IMR-90 (cell line): ENCODE measurements around the gene CWC15. TPM values are rescaled to one million over a fixed set of nuclear protein-coding genes. Genes with fewer than 3 reads are reported as not detected.

Experiments
- ATAC-seq: fragments of 200-7000 bp; cut with Tn5 transposase; 2 replicates; pipeline ENCODE4 v1.9.1; 2020; ENCODE audit warnings: low read depth, mild to moderate bottlenecking, moderate library complexity
- BruUV-seq: library from RNA; stranded (reverse); fragments of 400-500 nt; replicated peaks from 2 replicates; lab custom pipeline; 2021; lab: Mats Ljungman, UMichigan
- CTCF ChIA-PET: fragments of 300-600 bp; formaldehyde crosslinking; extraction: SDS; loops from one replicate; lab custom pipeline; 2021; ENCODE audit warnings: antibody characterized with exemption; lab: Yijun Ruan, JAX
- POLR2A ChIA-PET: fragments of 300-600 bp; sonication (Branson Sonifier 250); formaldehyde crosslinking; loops from one replicate; lab custom pipeline; 2022; ENCODE audit warnings: antibody characterized with exemption; ENCODE audit not compliant: unreplicated experiment; lab: Charles Lee
- DNase-seq: peaks from one replicate; pipeline ENCODE4 v3.0.0; 2013
- H2AFZ ChIP-seq: replicated peaks from 2 replicates; pipeline ENCODE3; 2013; ENCODE audit warnings: low read length, mild to moderate bottlenecking; ENCODE audit not compliant: poor library complexity
- H2AK5ac ChIP-seq: 2 replicates; pipeline ENCODE4 v1.6.1; 2013; ENCODE audit warnings: low read depth, low read length, inconsistent platforms
- H2AK9ac ChIP-seq: replicated peaks from 2 replicates; pipeline ENCODE3; 2013; ENCODE audit warnings: mild to moderate bottlenecking, low read depth, low read length, moderate library complexity; ENCODE audit not compliant: poor library complexity
- H2BK120ac ChIP-seq: 2 replicates; pipeline ENCODE4 v1.6.1; 2013; ENCODE audit warnings: low read depth, low read length, inconsistent platforms
- H2BK15ac ChIP-seq: 3 replicates; pipeline ENCODE4 v1.6.1; 2013; ENCODE audit warnings: low read depth, low read length, inconsistent platforms
- H2BK20ac ChIP-seq: 2 replicates; pipeline ENCODE4 v1.6.1; 2013; ENCODE audit warnings: low read depth, mild to moderate bottlenecking, inconsistent platforms, low read length, moderate library complexity
- H2BK5ac ChIP-seq: 2 replicates; pipeline ENCODE4 v1.6.1; 2013; ENCODE audit warnings: mild to moderate bottlenecking, low read depth, low read length, inconsistent platforms; ENCODE audit not compliant: poor library complexity, severe bottlenecking
- H3K14ac ChIP-seq: replicated peaks from 2 replicates; pipeline ENCODE4 v1.6.1; 2013; ENCODE audit warnings: low read depth, low read length, inconsistent platforms
- H3K18ac ChIP-seq: 2 replicates; pipeline ENCODE4 v1.6.1; 2013; ENCODE audit warnings: low read depth, low read length, control low read depth
- H3K23ac ChIP-seq: 2 replicates; pipeline ENCODE4 v1.6.1; 2013; ENCODE audit warnings: low read depth, low read length, inconsistent platforms
- H3K27ac ChIP-seq: 2 replicates; pipeline ENCODE4 v1.5.1; 2013; ENCODE audit warnings: mild to moderate bottlenecking, control low read depth, low read length; ENCODE audit not compliant: insufficient read depth
- H3K27me3 ChIP-seq: 2 replicates; pipeline ENCODE4 v1.6.1; 2013; ENCODE audit warnings: low read length; ENCODE audit not compliant: control insufficient read depth, insufficient read depth
- H3K36me3 ChIP-seq: 2 replicates; pipeline ENCODE4 v1.6.1; 2013; ENCODE audit warnings: low read length, mixed read lengths; ENCODE audit not compliant: control insufficient read depth, insufficient read depth
- H3K4ac ChIP-seq: 2 replicates; pipeline ENCODE4 v1.6.1; 2013; ENCODE audit warnings: low read depth, low read length, inconsistent platforms
- H3K4me1 ChIP-seq: 2 replicates; pipeline ENCODE4 v1.6.1; 2013; ENCODE audit warnings: low read length, mixed read lengths; ENCODE audit not compliant: control insufficient read depth, insufficient read depth
- H3K4me2 ChIP-seq: 2 replicates; pipeline ENCODE4 v1.6.1; 2013; ENCODE audit warnings: low read depth, mild to moderate bottlenecking, control low read depth, low read length, moderate library complexity
- H3K4me3 ChIP-seq: 2 replicates; pipeline ENCODE4 v1.5.1; 2013; ENCODE audit warnings: low read depth, mild to moderate bottlenecking, control low read depth, low read length, moderate library complexity; ENCODE audit not compliant: insufficient read depth
- H3K56ac ChIP-seq: 2 replicates; pipeline ENCODE4 v1.6.1; 2013; ENCODE audit warnings: low read length, inconsistent platforms; ENCODE audit not compliant: insufficient read depth; ENCODE audit errors: extremely low read depth
- H3K79me1 ChIP-seq, 2 experiments: 2 replicates each; pipeline ENCODE4 v1.6.1; 2013; ENCODE audit warnings: low read length in 2 of 2, inconsistent platforms in 1 of 2, low read depth in 1 of 2
- H3K9ac ChIP-seq: 2 replicates; pipeline ENCODE4 v1.6.1; 2013; ENCODE audit warnings: low read depth, low read length, control low read depth
- H3K9me1 ChIP-seq: 2 replicates; pipeline ENCODE4 v1.6.1; 2013; ENCODE audit warnings: low read length, inconsistent platforms; ENCODE audit not compliant: insufficient read depth
- H3K9me3 ChIP-seq: 2 replicates; pipeline ENCODE4 v1.6.1; 2013; ENCODE audit warnings: low read length; ENCODE audit not compliant: control insufficient read depth, insufficient read depth
- H4K20me1 ChIP-seq: 2 replicates; pipeline ENCODE4 v1.6.1; 2013; ENCODE audit warnings: low read length, inconsistent platforms; ENCODE audit not compliant: insufficient read depth
- H4K5ac ChIP-seq: 2 replicates; pipeline ENCODE4 v1.6.1; 2013; ENCODE audit warnings: mild to moderate bottlenecking, low read depth, low read length, control low read depth
- H4K8ac ChIP-seq, 2 experiments: 2 replicates each; pipeline ENCODE4 v1.6.1; 2013; ENCODE audit warnings: low read depth in 2 of 2, low read length in 2 of 2, control low read depth in 1 of 2, inconsistent platforms in 1 of 2
- H4K91ac ChIP-seq: 2 replicates; pipeline ENCODE4 v1.6.1; 2013; ENCODE audit warnings: low read depth, low read length, inconsistent platforms; ENCODE audit not compliant: insufficient read depth
- BHLHE40 ChIP-seq: fragments of 150-350 bp; IDR thresholded peaks from 2 replicates; pipeline ENCODE4 v1.6.1; 2016; ENCODE audit warnings: mild to moderate bottlenecking, low read depth, low read length
- CEBPB ChIP-seq: IDR thresholded peaks from 2 replicates; pipeline ENCODE4 v1.6.1; 2012; ENCODE audit warnings: low read depth, low read length, improper control_type of control experiment
- CHD1 ChIP-seq: IDR thresholded peaks from 2 replicates; pipeline ENCODE4 v1.6.1; 2012; ENCODE audit warnings: low read depth, low read length, improper control_type of control experiment
- FOS ChIP-seq: fragments of 150-350 bp; IDR thresholded peaks from 2 replicates; pipeline ENCODE4 v1.6.1; 2016; ENCODE audit warnings: low read depth, low read length
- MAFK ChIP-seq: IDR thresholded peaks from 2 replicates; pipeline ENCODE4 v1.6.1; 2012; ENCODE audit warnings: low read depth, low read length, improper control_type of control experiment
- MAZ ChIP-seq: IDR thresholded peaks from 2 replicates; pipeline ENCODE4 v1.6.1; 2012; ENCODE audit warnings: low read depth, mild to moderate bottlenecking, low read length, improper control_type of control experiment, moderate library complexity, borderline replicate concordance
- MXI1 ChIP-seq: IDR thresholded peaks from 2 replicates; pipeline ENCODE4 v1.6.1; 2012; ENCODE audit warnings: low read depth, mild to moderate bottlenecking, low read length, moderate library complexity, borderline replicate concordance
- RAD21 ChIP-seq: IDR thresholded peaks from 2 replicates; pipeline ENCODE4 v1.6.1; 2012; ENCODE audit warnings: low read length, improper control_type of control experiment
- RCOR1 ChIP-seq: IDR thresholded peaks from 2 replicates; pipeline ENCODE4 v1.6.1; 2012; ENCODE audit warnings: mild to moderate bottlenecking, low read length, improper control_type of control experiment; ENCODE audit not compliant: insufficient replicate concordance
- RFX5 ChIP-seq: IDR thresholded peaks from 2 replicates; pipeline ENCODE4 v1.8.0; 2012; ENCODE audit warnings: low read depth, mild to moderate bottlenecking, low read length, moderate library complexity
- SMC3 ChIP-seq: fragments of 150-350 bp; IDR thresholded peaks from 2 replicates; pipeline ENCODE4 v1.6.1; 2016; ENCODE audit warnings: low read depth, mild to moderate bottlenecking, antibody characterized with exemption, low read length, moderate library complexity
- WGBS, 2 experiments: methylation state at CpG; one replicate each; pipeline versions ENCODE4 v1.1.5 to v1.1.7; 2013; ENCODE audit warnings: missing lambda C conversion rate in 2 of 2; ENCODE audit not compliant: insufficient read length in 1 of 2; ENCODE audit errors: extremely low coverage in 2 of 2; 5-methylcytosine and 5-hydroxymethylcytosine counted together
- dilution Hi-C: fragments of 300-500 bp; cut with HindIII; formaldehyde crosslinking; loops from one replicate; pipeline ENCODE4 v1.14.3; 2018; ENCODE audit warnings: low sequenced_read_pairs; ENCODE audit not compliant: unreplicated experiment
- in situ Hi-C: fragments of 300-500 bp; cut with MboI; formaldehyde crosslinking; loops from 3 replicates; pipeline ENCODE4 v1.14.3; 2019; ENCODE audit warnings: low sequenced_read_pairs, inconsistent platforms, mixed read lengths
- intact Hi-C: fragments of 100-400 bp; cut with micrococcal nuclease; formaldehyde crosslinking; loops from 2 replicates; pipeline ENCODE4 v1.10.0; 2022
- polyA plus RNA-seq, 3 experiments: library from polyadenylated mRNA; depleted of rRNA; stranded (reverse); fragments of >200 nt; gene quantifications; 2 replicates each; pipeline ENCODE4 v1.2.3, GENCODE V29; 2012; ENCODE audit warnings: low replicate concordance in 1 of 3
- total RNA-seq: library from RNA; depleted of rRNA; stranded (reverse); fragments of >200 nt; gene quantifications from 2 replicates; pipeline ENCODE4 v1.2.3, GENCODE V29; 2012
- TF ChIP-seq, protein P1 (sequence below): conservative IDR thresholded peaks from 2 replicates; pipeline ENCODE4 v1.5.1; 2012; ENCODE audit warnings: mild to moderate bottlenecking, low read depth, low read length, improper control_type of control experiment
- TF ChIP-seq, protein P2 (sequence below): fragments of 150-350 bp; IDR thresholded peaks from 2 replicates; pipeline ENCODE4 v1.6.1; 2016; ENCODE audit warnings: low read depth, mild to moderate bottlenecking, low read length, moderate library complexity, borderline replicate concordance

Gene CWC15
- total and polyA plus RNA-seq, 2 of the 4 experiments (the other 2 are of a cell fraction): 38.4 to 48.6 TPM

DNA sequence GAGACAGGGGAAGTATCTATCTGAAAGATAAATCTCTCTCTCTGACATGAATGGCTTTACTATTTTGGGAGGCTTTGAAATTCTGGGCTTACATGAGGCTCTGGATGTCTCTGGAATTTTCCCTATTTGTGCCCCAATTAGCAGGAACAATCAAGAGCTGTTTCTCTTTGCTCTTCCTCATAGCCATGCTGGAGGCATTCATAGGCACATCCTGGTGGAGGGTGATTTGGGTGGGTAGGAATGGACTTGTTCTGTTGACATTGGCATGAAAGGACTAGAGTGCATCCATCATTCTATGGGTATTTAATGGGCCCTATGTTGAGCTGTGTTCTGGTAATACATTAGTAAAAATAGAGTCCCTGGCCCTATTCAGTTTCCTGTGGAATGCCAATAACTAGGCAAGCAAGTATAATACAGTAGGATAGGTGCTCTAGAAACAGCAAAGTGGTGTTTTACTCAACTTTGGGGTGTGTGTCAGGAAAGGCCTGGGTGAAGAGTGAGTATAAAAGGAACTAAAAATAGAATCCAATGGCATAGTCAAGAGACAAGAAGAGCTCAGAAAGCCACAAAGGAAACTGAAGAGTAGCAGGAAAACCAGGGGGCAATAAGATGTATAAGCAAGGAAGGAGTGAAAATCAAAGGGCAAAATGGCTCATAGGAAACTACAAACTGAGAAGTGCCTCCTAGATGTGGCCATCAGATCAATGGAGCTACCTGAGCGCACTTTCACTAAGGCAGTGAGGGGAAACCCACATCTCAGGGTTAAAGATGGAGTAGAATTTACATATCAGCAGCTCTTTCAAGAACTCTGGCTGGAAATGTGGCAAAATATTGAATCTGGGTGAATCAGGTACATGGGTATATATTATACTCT, 45.0 kb downstream of the CWC15 start:
- CTCF ChIA-PET: no interaction called here
- Histone ChIP-seq H3K36me3 (no peaks in the 10 kb centered on the region), H3K27ac (peak overlapping the region; percentile 98; the same call in 1 of the 2 replicates), H3K79me1 (peaks cover 0 to 24% of the 10 kb centered on the region in 2 experiments; a peak in 2 of 4 replicates), H2AK9ac (peak overlapping the region; percentile 18), H3K27me3 (no peaks in the 10 kb centered on the region), H3K4me1 (peaks cover 41% of the 10 kb centered on the region), H3K4me2 (no peak overlapping the region), H3K14ac (peak overlapping the region; percentile 90), H4K91ac (peak overlapping the region; percentile 96), H4K20me1 (no peaks in the 10 kb centered on the region), H2AFZ (no peak overlapping the region), H2BK120ac (peak overlapping the region; percentile 80), H3K23ac (peak overlapping the region; percentile 91), H3K56ac (no peak overlapping the region), H2BK5ac (peak overlapping the region; percentile 96), H3K18ac (peak overlapping the region; percentile 96), H3K9ac (no peak overlapping the region), H2BK15ac (peak overlapping the region; percentile 88; the same call in 2 of the 3 replicates), H3K9me1 (peaks cover 41% of the 10 kb centered on the region), H3K4me3 (no peak overlapping the region), H3K9me3 (no peaks in the 10 kb centered on the region), H4K5ac (peak overlapping the region; percentile 83), H2BK20ac (peak overlapping the region; percentile 93), H4K8ac (peak overlapping the region; percentile 77 to 90; a peak in 3 of 4 replicates), H3K4ac (peak overlapping the region; percentile 94), H2AK5ac (peak overlapping the region; percentile 97)
- intact Hi-C loops: no loop called here
- WGBS, 2 experiments: no CpG with 5 or more reads among the region's 1 CpG
- in situ Hi-C loops: loop anchor here (25.0 kb wide), 1 partner anchor 791 kb away; the partner anchor contains the start of gene PANX1
- dilution Hi-C loops: no loop called here
- ATAC-seq: no peak
- DNase-seq: no peak
- POLR2A ChIA-PET: no interaction called here
- no TSS peak for BruUV-seq
- TF ChIP-seq FOS: no peak
- no peak for TF ChIP-seq MXI1
- no peak for TF ChIP-seq MAFK
- TF ChIP-seq BHLHE40: no peak
- TF ChIP-seq MAZ: no peak
- no peak for TF ChIP-seq RFX5
- TF ChIP-seq, protein P1, sequence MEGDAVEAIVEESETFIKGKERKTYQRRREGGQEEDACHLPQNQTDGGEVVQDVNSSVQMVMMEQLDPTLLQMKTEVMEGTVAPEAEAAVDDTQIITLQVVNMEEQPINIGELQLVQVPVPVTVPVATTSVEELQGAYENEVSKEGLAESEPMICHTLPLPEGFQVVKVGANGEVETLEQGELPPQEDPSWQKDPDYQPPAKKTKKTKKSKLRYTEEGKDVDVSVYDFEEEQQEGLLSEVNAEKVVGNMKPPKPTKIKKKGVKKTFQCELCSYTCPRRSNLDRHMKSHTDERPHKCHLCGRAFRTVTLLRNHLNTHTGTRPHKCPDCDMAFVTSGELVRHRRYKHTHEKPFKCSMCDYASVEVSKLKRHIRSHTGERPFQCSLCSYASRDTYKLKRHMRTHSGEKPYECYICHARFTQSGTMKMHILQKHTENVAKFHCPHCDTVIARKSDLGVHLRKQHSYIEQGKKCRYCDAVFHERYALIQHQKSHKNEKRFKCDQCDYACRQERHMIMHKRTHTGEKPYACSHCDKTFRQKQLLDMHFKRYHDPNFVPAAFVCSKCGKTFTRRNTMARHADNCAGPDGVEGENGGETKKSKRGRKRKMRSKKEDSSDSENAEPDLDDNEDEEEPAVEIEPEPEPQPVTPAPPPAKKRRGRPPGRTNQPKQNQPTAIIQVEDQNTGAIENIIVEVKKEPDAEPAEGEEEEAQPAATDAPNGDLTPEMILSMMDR: no peak
- TF ChIP-seq SMC3: no peak
- TF ChIP-seq, protein P2, sequence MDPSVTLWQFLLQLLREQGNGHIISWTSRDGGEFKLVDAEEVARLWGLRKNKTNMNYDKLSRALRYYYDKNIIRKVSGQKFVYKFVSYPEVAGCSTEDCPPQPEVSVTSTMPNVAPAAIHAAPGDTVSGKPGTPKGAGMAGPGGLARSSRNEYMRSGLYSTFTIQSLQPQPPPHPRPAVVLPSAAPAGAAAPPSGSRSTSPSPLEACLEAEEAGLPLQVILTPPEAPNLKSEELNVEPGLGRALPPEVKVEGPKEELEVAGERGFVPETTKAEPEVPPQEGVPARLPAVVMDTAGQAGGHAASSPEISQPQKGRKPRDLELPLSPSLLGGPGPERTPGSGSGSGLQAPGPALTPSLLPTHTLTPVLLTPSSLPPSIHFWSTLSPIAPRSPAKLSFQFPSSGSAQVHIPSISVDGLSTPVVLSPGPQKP: no peak
- TF ChIP-seq RAD21: no peak
- TF ChIP-seq CEBPB: no peak
- TF ChIP-seq CHD1: no peak
- TF ChIP-seq RCOR1: no peak
